ENCODE data around the gene MMP13.
"Not testable (repeated sequence)": the region's sequence is repeated elsewhere in the genome, so short reads cannot be mapped to it uniquely, and the experiment has no call there.

The MMP13 gene

DNA sequence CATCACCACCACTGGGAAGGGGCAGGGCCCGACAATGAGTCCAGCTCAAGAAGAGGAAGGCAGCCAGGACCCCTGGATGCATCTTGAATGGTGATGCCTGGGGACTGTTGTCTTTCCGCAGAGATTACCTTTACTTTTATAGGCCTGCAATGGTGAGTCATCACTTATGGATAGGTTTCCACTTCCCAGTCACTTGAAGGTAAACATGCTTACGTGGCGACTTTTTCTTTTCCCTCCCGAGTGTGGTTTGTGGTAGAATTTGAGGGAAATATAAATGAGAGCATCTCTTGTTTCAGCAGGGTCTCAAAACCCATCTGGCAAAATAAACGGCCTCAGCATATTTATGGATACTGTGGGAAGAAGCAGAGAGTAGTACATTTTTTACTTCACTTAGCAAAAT, at the start of gene MMP13:
MMP13 (minus strand) TSS at position 109 of the 400 bp plus-strand sequence; CDS start at position 82, 27 bp downstream.
- DNase-seq (ENCODE audit: low read depth in 3 of 3) = no peak

DNA sequence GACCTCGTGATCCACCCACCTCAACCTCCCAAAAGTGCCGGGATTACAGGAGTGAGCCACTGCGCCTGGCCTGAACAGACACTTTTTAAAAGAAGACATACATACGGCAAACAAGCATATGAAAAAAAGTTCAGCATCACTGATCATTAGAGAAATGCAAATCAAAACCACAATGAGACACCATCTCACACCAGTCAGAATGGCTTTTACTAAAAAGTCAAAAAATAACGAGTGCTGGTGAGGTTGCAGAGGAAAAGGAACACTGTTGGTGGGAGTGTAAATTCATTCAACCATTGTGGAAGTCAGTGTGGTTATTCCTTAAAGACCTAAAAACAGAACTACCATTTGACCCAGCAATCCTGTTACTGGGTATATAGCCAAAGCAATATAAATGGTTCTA, 48.7 kb upstream of the MMP13 start:
- DNase-seq (ENCODE audit: low read depth in 3 of 3) = not testable (repeated sequence)

DNA sequence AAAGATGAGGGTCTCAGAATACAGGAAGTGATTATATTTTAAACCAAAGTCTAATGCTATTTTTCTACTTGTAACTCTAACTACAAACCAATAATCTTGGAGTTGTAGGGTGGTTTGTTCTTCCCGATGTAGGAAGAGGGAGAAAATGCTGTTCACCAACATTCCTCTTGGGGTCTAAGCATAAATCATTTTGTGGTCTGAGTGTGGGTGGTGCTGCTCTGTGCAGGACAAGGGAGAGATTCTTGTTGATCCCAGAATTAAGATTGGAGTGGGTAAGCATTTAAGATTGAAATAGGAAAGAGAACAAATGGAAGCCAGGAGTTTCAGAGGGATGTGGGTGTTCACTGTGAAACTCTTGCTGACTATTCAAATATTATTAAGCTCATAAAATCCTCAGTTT, 38.6 kb upstream of the MMP13 start:
- no peak for DNase-seq (ENCODE audit: low read depth in 3 of 3)

DNA sequence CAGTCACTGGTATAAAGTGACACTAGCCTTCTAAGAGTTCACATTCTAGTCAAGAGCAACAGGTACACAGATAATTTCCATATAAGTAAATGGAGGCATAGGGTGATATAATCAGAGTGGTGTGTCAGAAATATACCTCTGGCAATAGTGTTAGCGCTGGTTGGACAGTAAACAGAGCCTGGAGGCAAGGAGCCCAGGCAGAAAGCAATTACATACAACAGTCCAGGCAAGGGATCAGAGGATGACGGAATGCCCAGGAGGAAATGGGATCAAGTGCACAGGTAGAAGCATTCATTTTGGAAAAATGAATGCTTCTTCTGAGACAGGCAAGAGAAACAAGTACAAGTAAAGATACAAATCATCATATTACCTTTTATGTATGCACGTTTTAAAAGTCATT, 36.2 kb upstream of the MMP13 start:
- no peak for DNase-seq (ENCODE audit: low read depth in 3 of 3)

DNA sequence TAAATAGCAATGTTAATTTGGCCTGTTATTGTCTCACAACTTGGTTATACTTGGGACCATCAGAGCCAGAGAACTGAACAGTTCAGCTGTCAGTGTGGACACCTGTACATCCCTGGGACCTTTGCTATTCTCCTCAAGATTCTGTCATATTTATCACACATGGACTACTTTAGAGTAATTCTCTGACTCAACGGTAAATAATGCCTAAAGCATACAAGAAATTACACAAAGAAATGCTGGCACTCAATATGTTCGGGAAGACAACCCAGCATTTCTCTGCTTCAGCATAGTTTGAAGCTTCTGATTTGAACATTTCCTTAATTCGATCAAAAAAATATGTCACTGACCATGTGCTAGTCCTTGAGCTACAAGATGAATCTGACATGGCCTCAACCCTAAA, 34.6 kb upstream of the MMP13 start:
- no peak for DNase-seq (ENCODE audit: low read depth in 3 of 3)

DNA sequence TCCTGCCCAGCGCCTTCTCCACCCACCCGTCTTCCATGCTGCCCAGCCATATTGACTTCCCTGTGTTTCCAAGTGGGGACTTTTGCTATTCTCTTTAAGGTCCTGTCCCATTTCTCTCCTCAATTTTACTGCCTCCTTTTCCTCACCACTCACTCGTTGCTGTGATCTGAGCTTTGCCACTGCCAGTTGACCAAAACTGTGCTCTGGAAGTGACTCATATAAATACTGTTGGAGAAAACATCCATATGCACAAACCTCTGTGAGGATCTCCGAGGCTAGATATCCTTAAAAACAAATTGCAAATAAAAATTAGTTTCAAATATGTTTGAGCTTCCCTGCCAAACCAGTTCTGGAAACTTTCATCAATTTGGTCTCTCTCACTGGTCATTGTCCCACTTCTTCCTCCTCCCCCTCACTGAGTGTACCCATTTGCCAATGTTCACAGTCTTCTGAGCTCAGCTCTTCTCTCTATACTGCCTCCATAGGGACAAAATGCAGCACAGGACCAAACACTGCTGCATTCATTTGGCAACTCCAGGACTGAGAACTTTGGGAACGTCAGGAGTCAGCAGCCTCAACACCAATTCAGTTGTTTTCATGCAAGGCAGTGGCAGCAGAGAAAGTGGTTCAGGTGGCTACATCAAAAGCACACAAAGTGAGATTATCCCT, 34.0 kb upstream of the MMP13 start:
- DNase-seq (ENCODE audit: low read depth in 3 of 3) = no peak

GRCh38 chr11:102986815-102987214, 31.3 kb upstream of the MMP13 start:
- DNase-seq (ENCODE audit: low read depth in 3 of 3) = no peak

DNA sequence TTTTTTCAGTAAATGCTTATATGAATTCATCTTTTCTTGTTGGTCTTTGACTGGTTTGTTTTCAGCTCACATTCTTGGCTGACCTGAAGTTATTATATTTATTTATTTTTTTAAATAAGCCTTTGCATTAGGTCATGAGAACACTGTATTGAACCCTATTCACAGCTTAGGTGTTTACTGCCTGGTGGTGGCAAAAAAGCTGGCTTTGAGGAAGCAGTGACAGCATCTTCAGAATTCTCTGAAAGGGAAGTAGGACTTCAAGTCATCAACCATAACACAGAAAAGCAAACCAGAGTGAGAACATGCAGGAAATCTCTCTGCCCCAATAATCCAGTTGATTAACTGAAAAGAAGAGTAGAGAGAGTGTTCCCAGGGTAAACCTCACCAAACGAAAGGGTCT, 30.3 kb upstream of the MMP13 start:
- DNase-seq (ENCODE audit: low read depth in 3 of 3) = no peak

DNA sequence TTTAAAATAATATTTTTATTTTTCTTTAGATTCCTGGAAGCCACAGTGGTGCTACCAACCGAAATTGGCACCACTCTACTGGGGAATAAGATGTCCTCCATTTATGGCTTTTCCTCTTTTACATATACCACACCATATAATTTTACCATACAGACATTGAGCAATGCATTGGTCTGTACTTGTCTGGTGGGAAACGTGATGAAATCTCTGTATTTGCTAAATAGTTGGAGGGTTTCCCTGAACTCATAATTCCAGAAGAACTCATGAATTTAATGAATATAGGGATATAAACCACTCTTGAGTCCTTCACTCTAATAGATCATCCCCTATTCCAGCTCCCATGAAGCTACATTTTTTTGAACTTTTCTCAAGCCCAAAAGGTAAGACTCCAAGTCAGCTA, 28.0 kb upstream of the MMP13 start:
- no peak for DNase-seq (ENCODE audit: low read depth in 3 of 3)

GRCh38 chr11:102981324-102981910, 25.9 kb upstream of the MMP13 start:
- DNase-seq (ENCODE audit: low read depth in 3 of 3) = no peak

DNA sequence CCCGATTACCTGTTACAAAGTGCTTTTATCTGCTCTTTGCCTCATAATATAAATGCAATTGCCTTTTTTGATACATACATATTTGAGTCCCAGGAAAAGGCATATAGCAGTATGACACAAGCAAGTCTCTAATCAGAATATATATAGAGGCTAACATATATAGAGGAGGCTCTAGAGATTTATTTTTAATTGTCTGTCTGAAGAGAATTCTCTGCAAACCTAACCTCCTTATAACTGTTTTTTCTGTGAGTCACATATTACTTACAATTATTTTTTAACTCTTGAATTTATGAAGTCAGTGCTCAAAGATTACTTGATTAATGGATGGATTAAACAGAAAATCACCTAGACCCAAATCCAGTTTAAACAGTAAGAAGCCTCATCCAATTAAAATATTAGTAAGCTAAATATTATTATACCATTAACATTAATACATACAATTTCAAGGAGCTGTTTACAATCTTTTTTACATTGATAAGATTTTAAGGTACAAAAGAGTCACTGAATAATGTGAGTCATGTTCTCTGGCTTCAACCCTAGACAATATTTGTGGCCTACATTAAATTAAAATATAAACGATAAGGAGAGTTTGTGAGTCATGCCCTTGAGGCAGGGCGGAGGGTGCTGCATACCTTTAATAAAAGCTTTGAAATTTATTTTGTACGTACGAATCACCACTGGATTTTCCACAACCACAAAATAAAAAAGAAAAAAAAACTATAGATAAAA, 19.2 kb upstream of the MMP13 start:
- DNase-seq (ENCODE audit: low read depth in 3 of 3) = no peak

- not testable (repeated sequence) for DNase-seq (ENCODE audit: low read depth in 3 of 3)
These were observed 18.2 kb upstream of the MMP13 start for GRCh38 chr11:102973698-102974097.

GRCh38 chr11:102972853-102973252, 17.3 kb upstream of the MMP13 start:
- DNase-seq (ENCODE audit: low read depth in 3 of 3) = no peak

DNA sequence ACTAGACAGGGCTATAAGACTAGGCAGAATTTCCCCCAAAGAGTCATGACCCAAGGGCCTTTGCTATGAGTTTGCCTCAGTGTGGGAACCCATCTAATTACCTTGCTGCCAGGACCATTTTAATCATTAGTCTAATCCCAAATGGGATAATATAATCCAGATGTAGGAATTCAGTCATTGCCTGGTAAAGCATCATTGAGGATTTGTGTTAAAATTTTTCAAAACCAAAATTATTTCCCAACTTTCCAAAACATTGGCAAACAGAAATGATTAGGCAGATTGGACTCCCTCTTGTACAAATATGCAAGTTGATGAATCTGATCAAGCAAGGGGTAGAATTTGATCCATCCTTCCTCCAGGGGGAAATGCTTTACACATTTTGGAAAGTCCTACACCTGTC, 16.2 kb upstream of the MMP13 start:
- no peak for DNase-seq (ENCODE audit: low read depth in 3 of 3)

GRCh38 chr11:102967497-102967896, 12.0 kb upstream of the MMP13 start:
- DNase-seq (ENCODE audit: low read depth in 3 of 3) = no peak

DNA sequence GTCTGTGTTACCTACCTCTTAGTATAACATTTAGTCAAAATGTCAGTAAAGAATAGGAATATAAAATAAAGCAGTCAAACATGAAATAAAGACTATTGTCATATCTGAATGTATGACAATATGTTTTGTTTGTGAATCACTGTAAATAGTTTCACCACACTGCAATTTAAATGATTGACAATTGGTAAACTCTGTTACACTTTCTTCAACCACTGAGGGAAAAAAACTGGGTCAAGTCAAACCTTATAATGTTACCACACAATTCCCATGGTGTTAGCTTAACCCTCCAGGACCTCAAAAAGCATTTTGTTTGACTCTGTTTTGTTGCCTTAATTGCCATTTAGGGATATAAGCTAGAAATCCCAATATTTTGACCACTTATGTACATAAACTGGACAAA, 10.5 kb upstream of the MMP13 start:
- no peak for DNase-seq (ENCODE audit: low read depth in 3 of 3)

DNA sequence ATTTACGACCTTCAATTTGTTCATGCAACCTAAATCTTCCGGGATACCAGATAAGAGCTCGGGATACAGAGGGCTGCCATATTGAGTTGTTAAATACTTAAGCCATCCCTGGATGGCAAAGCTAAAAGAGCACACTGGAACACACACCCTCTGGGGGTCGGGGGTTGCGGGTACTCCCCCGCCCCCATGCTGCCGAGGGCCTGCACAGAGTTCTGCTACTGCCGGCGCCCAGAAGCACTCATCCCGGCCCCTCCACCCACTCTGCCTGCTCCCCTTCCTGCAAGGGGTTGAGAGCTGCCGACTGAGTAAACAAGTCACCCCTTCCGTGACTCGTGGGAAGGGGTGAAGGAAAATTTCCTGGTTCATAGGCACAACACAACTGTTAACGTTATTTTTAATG, 9.3 kb upstream of the MMP13 start:
- DNase-seq (ENCODE audit: low read depth in 3 of 3) = no peak

DNA sequence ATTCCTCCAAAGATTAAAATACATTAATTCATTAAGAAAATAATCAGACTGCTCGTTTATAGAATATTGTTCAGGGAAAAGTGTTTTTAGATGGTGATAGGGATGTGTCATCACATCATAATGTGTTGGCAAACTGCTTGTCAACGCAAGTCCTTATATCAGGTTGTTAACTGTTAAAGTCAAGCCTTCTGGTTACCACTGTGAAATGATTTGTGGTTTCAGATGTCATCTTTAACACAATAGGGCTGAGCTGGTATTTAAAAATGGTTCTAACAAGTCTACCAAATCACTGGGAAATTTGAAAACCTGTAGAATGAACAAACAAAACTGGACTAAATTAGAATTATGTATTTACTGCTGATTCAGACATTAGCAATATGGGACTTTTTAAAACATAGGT, 2.4 kb upstream of the MMP13 start:
- no peak for DNase-seq (ENCODE audit: low read depth in 3 of 3)

DNA sequence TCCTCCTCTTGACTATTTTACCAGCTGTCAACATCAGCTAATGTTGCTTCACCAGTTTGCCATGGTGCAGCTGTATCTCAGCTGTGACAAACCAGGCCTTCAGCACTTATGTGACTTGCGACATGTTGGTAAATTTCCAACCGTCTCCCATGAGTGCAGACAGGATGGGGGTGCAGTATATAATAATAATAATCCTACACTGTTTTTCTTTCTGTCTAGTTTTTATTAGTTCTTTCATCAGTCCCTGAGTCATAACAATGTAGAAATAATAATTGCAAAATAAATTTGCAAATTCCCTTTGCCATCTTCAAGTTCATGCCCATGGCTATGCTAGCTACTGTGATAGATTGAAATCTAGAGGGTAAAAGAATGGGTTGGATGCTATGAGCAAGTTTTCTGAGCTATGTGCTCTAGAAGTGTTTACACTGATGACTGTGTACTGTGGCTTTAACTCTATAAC, 4.9 kb downstream of the MMP13 start:
- no peak for DNase-seq (ENCODE audit: low read depth in 3 of 3)

DNA sequence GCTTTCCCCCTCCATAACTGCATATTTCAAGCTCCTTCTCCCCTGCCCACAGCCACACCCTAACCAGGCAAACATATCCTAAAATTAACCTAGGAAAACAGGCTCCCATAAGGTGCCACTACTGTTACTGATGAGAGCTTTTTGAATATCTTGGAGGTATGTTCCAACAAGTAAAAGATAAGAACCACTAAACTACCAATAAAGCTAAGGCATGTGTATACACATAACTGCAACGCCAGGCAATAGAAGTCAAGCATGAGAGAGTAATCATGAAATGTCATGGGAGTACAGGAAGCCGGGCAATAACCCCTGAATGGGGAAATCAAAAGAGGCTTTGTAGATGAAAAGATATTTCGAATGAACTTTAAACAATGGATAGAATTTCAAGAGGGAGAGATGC, 9.3 kb downstream of the MMP13 start:
- DNase-seq (ENCODE audit: low read depth in 3 of 3) = no peak

DNA sequence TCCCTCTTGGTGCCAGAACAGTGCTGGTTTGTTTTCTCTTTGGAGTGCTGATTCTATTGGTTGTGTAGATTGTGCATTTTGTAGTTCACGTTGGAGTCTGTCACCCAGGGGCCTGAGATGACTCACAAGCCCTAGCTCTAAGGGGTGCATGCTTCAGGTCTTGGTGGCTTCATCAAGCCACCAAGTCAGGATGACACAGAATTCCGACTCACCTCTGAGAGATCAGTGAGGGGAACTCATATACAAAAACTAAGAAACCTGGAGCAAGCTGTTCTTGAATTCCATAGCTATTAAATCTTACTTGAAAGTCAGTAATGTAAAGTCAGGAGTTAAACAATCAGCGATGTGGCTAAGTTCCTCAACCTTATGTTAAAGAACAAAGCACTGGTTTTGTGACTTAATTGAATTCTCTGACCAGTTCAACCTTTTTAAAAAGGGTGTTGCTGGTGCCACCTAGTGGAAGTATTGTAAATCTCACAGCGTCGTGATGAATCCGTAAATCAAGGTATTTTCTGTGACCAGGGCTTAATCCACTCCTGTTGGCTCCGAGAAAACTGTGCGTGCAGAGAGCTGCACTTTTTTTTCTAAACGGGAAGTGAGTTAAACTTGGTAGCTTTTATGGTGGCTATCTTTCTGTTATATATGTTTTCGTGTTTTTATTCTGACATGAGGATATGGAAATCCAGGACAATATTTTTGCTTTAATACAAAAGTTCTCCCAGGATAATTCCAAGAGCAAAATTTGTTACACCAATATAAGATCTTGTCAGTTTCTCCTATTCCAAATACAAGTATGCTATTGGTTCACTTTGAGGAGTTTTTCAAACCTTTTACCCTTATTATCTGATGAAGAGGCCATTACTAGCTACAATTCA, 14.6 kb downstream of the MMP13 start:
- DNase-seq (ENCODE audit: low read depth in 3 of 3) = peak in 2 of 3 experiments; percentile 8

DNA sequence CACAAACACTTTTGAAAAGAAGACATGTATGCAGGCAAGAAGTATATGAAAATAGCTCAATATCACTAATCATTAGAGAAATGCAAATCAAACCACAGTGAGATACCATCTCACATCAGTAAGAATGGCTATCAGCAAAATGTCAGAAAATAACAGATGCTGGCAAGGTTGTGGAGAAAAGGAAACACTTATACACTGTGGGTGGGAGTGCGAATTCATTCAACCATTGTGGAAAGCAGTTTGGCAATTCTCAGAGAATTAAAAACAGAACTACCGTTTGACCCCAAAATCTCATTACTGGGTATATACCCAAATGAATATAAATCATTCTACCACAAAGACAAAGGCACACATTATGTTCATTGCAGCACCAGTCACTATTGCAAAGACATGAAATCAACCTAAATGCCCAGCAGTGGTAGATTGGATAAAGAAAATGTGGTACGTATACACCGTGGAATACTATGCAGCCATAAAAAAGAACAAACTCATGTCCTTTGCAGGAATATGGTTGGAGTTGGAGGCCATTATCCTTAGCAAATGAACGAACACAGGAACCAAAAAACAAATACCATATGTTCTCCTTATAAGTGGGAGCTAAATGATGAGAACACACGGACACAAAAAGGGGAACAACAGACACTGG, 18.5 kb downstream of the MMP13 start:
- no peak for DNase-seq (ENCODE audit: low read depth in 3 of 3)

Data from stimulated activated CD4-positive, alpha-beta T cell treated with anti-CD3 and anti-CD28 coated beads, TNF-alpha, amount 100 ng/mL, for 24 hours (primary cell).